Nephron progenitor cell (in vitro differentiated cells): ENCODE measurements around the gene ACTRT1.

ENCODE experiments used
- DNase-seq: peaks from one replicate; pipeline ENCODE4 v3.0.0; 2021
- H3K27ac Mint-ChIP-seq: 2 replicates; pipeline ENCODE4 v1.8.0; 2021; ENCODE audit warnings: mild to moderate bottlenecking, moderate library complexity, mixed read lengths
- H3K27me3 Mint-ChIP-seq: 2 replicates; pipeline ENCODE4 v1.8.0; 2021; ENCODE audit warnings: mild to moderate bottlenecking, low read depth, mixed read lengths; ENCODE audit not compliant: poor library complexity
- H3K36me3 Mint-ChIP-seq: 2 replicates; pipeline ENCODE4 v1.8.0; 2021; ENCODE audit warnings: low read depth, mixed read lengths
- H3K4me1 Mint-ChIP-seq: 2 replicates; pipeline ENCODE4 v1.8.0; 2021; ENCODE audit warnings: mixed read lengths
- H3K4me3 Mint-ChIP-seq: 2 replicates; pipeline ENCODE4 v1.8.0; 2021; ENCODE audit warnings: mild to moderate bottlenecking, moderate library complexity, mixed read lengths
- H3K9me3 Mint-ChIP-seq: 2 replicates; pipeline ENCODE4 v1.8.0; 2021; ENCODE audit warnings: mild to moderate bottlenecking, moderate library complexity, mixed read lengths
- CTCF ChIP-seq: fragments of 200-600 bp; sonication (generic); IDR thresholded peaks from 2 replicates; pipeline ENCODE4 v1.5.0; 2021; ENCODE audit warnings: antibody characterized with exemption

ACTRT1 gene

GRCh38 chrX:128052303-128052702, at the start of gene ACTRT1:
Gene ACTRT1, minus strand, starts transcription at chrX:128052403. Its CDS starts 197 bp downstream, at chrX:128052206.
- H3K36me3 Mint-ChIP-seq, result no peaks in the 10 kb centered on the region
- DNase-seq, result no peak
- H3K27me3 Mint-ChIP-seq, result no peaks in the 10 kb centered on the region
- no peak within 1 kb of the TSS for H3K4me3 Mint-ChIP-seq
- no peak for TF ChIP-seq CTCF
- no peak within 1 kb of the TSS for H3K27ac Mint-ChIP-seq
- peaks cover 24% of the 10 kb centered on the region for H3K9me3 Mint-ChIP-seq
- H3K4me1 Mint-ChIP-seq, result no peaks in the 10 kb centered on the region

DNA sequence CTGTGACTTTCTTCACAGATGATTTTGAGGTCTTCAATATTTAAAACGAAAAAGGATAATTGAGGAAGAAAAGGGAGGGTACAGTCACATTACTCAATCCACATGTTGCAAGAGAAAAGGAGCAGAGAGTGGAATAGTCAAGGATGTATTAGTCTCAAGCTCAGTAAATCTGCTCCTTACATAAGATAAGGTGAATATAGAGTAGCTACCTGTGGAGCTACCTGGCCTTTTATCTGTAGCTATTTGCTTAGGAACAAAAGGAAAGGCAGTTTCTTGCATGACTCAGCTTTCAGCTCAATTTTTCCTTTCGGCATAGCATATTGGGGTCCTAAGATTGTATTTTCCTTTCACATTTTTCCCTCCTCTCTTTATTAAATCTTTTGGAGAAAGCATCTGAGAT, 26.3 kb upstream of the ACTRT1 start:
- DNase-seq, result no peak
- H3K27ac Mint-ChIP-seq, result no peak overlapping the region
- no peak overlapping the region for H3K4me3 Mint-ChIP-seq
- H3K4me1 Mint-ChIP-seq, result no peaks in the 10 kb centered on the region
- H3K9me3 Mint-ChIP-seq, result peaks cover 20% of the 10 kb centered on the region
- no peak for TF ChIP-seq CTCF
- H3K36me3 Mint-ChIP-seq, result no peaks in the 10 kb centered on the region
- H3K27me3 Mint-ChIP-seq, result no peaks in the 10 kb centered on the region

- Mint-ChIP-seq H3K9me3 (peaks cover 34% of the 10 kb centered on the region), H3K4me1 (no peaks in the 10 kb centered on the region), H3K27ac (no peak overlapping the region), H3K4me3 (no peak overlapping the region), H3K36me3 (no peaks in the 10 kb centered on the region), H3K27me3 (no peaks in the 10 kb centered on the region)
- no peak for DNase-seq
- no peak for TF ChIP-seq CTCF
These were observed 5.2 kb upstream of the ACTRT1 start for GRCh38 chrX:128057421-128057820.

DNA sequence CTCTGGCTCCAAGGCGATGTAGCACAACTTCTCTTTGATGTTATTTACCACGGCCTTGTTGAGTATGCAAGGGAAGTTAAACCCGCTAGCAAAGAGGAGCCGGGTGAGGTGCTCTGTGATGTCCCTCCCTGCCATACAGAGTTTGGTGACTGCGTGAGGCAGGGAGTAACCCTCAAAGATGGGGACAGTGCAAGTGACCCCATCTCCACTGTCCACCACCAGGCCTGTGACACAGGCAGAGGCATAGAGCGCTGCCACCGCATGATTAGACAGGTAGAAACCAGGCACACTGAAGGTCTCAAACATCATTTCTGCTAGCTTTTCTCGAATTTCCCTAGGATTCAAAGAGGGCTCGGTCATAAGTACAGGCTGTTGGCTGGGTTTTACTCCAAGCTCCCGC, 677 bp downstream of the ACTRT1 start:
- DNase-seq, result no peak
- no peak overlapping the region for H3K27ac Mint-ChIP-seq
- H3K36me3 Mint-ChIP-seq, result no peaks in the 10 kb centered on the region
- H3K27me3 Mint-ChIP-seq, result no peaks in the 10 kb centered on the region
- H3K4me3 Mint-ChIP-seq, result no peak overlapping the region
- H3K9me3 Mint-ChIP-seq, result peaks cover 27% of the 10 kb centered on the region
- H3K4me1 Mint-ChIP-seq, result no peaks in the 10 kb centered on the region
- TF ChIP-seq CTCF, result no peak

- Mint-ChIP-seq H3K9me3 (peaks cover 10% of the 10 kb centered on the region), H3K27ac (no peak overlapping the region), H3K36me3 (no peaks in the 10 kb centered on the region), H3K27me3 (no peaks in the 10 kb centered on the region), H3K4me3 (no peak overlapping the region), H3K4me1 (no peaks in the 10 kb centered on the region)
- no peak for DNase-seq
- no peak for TF ChIP-seq CTCF
These were observed 16.9 kb downstream of the ACTRT1 start for GRCh38 chrX:128035318-128035717.

DNA sequence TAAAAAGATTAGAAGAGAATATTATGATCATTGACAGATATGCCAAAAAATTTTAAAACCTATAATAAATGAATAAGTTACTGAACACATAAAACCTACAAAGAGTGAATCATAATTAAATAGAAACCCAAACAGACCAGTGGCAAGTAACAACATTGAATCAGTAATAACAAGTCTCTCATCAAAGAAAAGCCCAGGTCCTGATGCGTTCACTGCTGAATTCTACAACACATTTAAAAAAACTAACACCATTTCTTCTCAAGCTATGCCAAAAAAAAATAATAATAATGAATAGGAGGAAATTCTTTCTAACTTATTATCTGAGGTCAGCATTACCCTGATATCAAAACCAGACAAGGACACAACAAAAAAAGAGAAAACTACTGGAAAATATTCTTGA, 30.6 kb downstream of the ACTRT1 start:
- no peaks in the 10 kb centered on the region for H3K36me3 Mint-ChIP-seq
- no peak overlapping the region for H3K4me3 Mint-ChIP-seq
- H3K27ac Mint-ChIP-seq, result no peak overlapping the region
- peaks cover under 1% of the 10 kb centered on the region for H3K4me1 Mint-ChIP-seq
- TF ChIP-seq CTCF, result no peak
- peaks cover 43% of the 10 kb centered on the region for H3K9me3 Mint-ChIP-seq
- no peaks in the 10 kb centered on the region for H3K27me3 Mint-ChIP-seq
- no peak for DNase-seq
